HG02588 (cell line): ENCODE results near the gene SPDYA.

Experiments
- ATAC-seq: cut with Tn5 transposase; IDR thresholded peaks from one replicate; pipeline ENCODE4 v1.9.1; 2021; ENCODE audit warnings: mild to moderate bottlenecking, moderate library complexity; ENCODE audit not compliant: unreplicated experiment

The SPDYA gene

DNA sequence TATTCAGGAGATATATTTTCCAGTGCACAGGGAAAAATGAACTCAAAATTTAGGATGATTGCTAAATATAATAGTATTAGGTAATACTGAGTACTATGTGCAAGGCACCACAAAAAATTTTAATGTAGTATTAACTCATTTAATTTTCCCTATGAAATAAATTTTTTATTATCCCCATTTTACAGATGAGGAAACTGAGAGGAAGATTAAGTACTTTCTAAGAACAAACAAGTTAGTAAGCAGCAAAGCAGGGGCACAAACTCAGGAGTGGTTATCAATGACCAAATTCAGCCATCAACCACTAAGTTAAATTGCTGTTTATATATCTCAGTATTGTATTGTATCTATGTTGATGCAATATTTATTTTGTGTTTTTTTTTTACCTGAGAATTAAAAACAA lies 14.2 kb downstream of the SPDYA start:
- no peak for ATAC-seq

DNA sequence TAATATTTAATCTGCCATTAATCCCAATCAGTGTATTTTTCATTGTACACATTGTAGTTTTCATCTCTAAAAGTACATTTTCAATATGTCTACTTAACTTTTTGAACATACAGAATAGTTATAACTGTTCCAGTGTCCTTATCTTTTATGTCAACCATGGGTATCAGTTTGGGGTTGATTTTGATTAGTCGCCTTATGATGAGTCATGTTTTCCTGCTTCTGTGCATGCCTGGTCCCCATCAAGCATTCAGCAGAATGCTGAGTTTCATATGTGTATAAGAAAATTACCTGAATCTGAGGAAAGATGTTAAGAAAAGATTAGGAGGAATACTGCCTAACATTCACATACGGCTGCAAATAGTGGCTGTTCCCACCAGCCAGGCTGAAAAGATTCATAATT lies 17.7 kb downstream of the SPDYA start:
- ATAC-seq = no peak

DNA sequence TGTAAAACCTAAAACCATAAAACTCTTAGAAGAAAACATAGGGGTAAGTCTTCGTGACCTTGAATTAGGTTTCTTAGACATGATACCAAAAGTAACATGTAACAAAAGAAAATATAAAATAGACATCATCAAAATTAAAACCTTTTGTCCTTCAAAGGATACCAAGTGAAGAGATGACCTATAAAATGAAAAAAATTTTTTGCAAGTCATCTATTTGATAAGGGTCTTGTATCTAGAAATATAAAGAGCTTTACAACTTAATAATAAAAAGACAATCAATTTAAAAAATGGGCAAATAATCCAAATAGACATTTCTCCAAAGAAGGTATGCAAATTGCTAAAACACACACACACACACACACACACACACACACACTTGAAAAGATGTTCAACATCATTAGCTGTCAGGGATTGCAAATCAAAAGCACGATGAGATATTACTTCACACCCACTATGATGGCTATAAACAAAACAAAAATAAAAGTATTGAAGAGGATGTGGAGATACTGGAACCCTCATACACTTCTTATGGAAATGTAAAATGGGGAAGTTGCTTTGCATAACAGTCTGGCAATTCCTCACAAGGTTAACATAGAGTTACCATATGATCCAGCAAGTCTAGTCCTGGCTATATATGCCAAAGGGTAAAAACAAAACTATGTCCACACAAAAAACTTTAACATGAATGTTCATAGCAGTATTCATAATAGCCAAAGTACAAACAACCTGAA lies 23.3 kb downstream of the SPDYA start:
- ATAC-seq = no peak

DNA sequence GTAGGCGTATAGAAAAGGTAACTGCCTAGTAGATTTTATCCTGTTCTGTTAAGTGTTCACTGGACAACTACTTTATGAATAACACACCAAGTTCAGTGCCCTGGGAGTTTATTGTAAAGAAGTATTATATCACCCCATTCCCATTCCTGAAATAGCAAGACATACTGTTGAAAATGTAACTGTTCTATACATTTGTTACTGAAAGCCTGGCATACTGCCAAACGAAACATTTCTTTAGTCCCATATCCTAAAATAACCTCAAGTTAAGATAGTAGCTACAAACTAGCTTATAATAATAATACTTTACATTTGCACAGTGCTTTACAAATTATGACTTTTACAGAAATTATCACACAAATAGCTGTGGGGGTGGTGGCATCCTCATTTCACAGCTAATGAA lies 25.1 kb downstream of the SPDYA start:
- no peak for ATAC-seq

DNA sequence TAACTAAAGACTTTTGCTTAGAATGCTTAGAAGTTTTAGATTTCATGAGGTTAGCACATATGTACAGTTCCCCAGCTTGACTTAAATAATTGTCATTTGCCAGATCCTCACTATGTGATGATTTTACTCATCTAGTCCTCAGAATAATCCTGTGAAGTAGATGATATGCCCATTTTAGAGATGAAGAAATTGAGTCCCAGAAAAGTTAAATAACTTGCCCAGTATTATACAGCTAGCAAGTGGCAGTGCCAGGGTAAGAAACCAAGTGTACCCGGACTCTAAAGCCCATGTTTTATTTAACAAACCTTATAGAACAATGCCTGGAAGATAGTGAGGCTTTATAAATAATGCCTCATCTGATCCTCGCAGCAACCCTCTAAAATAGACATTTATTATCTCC lies 28.3 kb downstream of the SPDYA start:
- ATAC-seq = no peak

DNA sequence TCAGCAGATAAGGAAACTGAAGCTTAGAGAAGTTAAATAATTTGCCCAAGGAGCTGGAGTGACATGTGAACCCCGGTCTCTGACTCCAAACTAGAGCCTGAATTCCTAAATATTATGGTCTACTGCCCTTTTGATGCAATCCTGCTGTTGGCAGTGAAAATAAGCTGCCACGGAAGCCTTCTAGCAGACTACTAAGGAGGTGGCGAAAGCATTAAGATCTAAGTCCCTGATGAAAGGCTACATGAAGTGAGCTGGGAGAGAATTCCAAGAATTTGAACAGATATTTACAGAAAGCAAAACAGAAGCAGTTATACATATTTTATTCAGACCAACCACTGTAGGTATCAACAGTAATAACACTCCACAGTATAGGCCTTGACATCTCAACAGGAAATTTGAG lies 31.4 kb downstream of the SPDYA start:
- no peak for ATAC-seq

DNA sequence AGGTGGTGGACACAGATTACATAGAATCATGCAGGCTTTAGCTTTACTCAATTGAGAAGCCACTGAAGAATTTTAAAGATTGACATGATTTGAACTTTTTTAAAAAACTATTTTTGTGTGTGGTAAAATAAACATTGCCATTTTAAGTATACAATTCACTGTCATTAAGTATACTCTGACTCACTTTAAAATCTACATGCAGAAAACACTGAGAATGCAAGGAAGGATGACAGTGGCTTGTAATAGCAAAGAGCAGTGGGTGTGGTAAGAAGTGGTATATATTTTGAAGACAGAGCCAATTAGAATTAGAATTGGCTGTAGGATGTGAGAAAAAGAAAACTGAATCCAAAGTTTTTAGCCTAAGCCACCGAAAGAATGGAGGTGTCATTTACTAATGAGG lies 44.6 kb downstream of the SPDYA start:
- no peak for ATAC-seq

DNA sequence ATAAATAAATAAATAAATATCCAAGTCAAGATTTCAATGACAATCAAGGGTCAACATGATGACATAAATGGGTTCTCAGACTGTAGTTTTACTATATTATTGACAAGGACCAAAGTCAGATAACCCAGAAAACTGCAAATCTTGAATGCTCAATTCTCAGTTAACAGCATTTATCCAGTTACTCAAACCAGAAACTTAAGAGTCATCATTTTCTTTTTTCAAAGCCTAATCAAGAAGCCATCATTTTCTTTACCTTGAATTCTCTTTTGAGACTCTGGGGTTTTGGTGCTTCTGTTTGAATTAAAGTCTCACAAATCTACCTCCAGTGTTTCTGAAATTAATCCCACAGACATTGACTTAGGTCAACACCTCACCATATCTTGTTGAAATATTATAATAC lies 45.3 kb downstream of the SPDYA start:
- no peak for ATAC-seq

DNA sequence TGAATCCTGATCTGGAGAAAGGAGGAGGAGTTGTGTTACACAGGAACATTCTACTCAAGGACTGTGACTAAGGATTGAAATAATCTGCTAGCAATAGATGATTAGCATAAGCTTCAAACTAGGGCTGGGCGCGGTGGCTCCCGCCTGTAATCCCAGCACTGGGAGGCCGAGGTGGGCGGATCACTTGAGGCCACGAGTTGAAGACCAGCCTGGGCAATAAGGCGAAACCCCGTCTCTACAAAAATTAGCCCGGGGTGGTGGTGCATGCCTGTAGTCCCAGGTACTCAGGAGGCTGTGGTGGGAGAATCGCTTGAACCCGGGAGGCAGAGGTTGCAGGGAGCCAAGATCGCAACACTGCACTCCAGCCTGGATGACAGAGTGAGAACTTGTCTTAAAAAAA lies 58.0 kb downstream of the SPDYA start:
- ATAC-seq = no peak

DNA sequence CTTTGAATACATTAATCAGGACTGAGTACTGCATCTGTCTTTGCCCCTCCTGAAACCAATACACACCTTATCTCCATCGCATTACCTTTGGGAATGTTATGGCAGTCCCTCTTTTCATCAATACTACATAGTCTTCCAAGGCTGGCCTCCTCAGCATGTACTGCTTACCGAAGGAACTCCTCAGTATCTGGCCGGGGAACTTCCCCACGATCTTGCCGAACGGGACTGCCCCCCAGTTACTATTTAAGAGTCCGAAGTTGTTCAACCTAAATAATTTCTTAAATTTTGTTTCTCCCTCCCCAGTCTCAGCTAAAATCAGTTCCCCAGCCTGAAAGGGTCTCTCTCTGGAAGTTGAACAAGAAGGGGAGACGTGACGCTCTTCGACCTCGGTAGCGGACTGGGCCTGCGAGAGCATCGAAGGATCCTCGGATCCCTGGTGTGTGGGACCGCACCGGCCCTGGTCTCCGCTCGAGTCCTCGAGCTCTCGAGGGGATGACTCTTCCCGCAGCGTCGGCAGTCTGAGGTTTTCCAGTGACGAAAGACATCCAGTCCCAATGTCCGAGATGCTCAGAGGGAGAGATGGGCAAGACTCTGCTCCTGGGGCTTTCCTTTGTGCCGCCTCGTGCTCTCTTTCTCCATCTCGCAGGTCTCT lies 59.0 kb downstream of the SPDYA start:
- ATAC-seq = peak; percentile 8

DNA sequence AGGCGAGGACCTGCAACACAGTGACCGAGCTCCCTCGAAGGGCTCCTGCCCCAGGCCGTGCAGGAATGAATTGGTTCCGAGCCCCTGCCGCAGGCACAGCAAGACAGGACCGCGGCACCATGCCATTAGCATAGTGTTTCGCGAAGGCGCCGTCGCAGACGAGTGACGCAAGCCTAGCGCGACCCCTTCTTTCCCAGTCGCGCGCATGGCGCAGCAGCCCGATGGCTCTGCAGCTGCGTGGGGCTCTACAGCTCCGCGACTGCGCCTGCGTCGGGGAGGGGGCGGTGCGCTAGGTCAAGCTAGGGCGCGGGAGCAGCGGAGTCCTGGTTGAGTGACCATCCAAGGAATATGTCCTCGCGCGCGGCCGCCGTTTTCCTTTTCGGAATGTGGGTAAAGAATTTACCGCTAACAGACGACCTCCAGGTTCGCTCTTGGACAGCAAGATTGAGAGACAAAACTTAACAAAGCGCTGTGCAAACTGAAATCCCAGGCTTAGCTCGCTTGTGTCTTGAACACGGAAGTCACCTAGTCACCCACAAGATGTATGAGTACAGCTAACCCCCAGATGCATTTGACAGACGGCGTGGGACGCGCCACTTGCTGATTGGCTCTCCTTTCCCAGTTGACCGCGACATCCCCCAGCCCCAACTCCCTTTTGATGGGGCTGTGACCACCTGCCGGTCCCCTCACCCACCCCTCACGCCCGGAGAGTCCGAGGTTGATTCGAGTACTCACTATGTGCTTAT lies 59.7 kb downstream of the SPDYA start, which contains the start of gene TRMT61B:
TRMT61B (minus strand) TSS at position 164 of the 746 bp plus-strand sequence; CDS start at position 132, 32 bp downstream.
- ATAC-seq = peak; percentile 90

DNA sequence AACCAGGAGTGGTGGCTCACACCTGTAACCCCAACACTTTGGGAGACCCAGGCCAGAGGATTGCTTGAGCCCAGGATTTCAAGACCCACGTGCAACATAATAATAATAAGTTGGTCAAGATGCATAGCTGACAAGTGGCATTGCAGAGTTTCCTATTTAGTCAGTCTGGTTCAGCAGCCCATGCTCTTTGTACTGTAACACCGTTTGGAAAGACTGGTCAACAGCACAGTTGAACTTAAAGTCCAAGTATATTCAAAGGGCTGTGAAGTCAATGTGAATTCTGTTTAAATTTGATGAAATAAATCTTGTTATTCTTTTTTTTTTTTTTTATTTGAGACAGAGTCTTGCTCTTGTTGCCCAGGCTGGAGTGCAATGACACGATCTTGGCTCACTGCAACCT lies 61.0 kb downstream of the SPDYA start:
- no peak for ATAC-seq

DNA sequence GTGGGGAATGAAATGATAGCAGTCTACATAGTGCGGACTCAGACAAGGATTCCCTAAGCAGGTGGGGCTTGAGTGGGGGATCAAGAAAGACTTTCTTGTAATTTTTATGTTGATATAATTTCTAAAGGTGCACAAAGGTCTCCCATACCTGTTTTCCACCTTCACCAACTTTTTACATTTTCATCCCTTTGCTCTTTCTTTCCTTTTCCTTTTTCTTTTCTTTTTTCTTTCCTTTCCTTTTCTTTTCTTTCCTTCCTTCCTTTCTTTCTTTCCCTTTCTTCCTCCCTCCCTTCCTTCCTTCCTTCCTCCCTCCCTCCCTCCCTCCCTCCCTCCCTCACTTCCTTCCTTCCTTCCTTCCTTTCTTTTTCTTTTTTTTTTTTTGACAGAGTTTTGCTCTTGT lies 69.6 kb downstream of the SPDYA start:
- ATAC-seq = no peak

DNA sequence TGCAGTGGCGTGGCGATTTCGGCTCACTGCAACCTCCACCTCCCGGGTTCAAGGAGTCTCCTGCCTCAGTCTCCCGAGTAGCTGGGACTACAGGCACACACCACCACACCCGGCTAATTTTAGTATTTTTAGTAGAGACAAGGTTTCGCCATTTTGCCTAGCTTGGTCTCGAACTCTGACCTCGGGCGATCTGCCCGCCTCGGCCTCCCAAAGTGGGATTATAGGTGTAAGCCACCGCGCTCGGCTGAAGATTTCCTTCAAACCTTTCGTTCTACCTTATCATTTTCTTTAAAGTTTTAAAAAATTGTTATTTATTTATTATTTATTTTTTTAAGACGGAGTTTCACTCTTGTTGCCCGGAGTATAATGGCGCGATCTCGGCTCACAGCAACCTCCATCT lies 82.9 kb downstream of the SPDYA start:
- ATAC-seq = no peak

DNA sequence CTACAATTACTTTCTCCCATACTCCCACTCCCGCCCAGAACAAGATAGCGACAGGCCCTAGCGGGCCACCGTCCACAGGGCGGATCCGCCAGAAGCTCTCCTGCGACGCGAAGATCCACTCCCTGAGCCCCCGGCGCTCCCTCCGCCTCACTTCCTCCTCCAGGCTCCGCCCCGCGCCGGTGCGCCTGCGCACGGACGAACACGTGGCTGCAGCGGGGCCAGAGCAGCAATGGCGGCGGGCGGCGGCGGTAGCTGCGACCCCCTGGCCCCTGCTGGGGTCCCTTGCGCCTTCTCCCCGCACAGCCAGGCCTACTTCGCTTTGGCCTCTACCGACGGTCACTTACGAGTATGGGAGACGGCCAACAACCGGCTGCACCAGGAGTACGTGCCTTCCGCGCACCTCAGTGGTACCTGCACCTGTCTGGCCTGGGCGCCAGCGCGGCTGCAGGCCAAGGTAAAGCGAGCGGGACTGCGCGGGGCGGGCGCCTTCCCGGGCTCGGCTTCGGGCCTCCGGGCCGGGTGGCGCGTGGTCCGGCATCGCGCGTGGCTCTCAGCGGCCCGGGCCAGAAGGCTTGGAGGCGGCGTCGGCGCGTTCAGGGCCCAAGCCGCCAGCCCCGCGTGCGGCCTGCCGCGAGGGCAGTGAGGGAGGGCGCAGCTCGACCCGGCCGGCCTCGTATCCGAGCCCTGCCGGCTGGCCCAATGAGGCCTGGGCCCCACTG lies 84.0 kb downstream of the SPDYA start, which contains the start of gene WDR43:
WDR43 (plus strand) TSS at position 198 of the 719 bp plus-strand sequence; CDS start at position 230, 32 bp downstream.
- peak; percentile 91 for ATAC-seq

DNA sequence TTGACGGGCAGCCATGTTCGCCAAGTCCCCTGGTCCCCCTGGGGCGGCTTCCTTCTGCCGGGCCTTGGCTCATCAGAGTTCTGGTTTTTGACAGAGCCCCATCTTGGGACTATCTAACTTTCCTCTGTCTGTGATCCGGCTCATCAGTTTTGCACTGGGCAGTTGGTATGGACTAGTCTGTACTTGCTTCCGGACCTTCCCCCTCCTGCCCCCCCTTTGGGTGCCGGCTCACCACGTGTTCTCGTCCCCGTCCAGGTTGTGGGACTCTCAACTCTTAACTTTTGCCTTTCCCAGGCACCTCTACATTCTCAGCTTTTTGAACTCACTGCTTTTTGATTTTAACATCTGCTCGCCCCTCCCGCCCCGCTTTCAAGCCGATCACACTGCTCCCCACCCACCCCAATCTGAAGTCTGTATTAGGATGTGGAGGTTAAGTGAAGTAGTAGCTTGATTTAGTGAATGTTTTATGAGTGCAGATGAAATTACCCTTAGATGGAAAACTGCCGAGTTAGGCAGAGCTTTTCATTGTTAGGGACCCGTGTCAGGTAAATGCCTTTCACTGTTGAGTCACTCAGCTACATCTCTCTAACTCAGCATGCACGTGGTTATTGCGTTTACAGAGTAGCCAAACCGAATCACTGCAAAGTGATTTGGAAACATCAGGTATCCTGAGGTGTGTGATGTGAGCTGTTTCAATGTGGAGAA lies 84.7 kb downstream of the SPDYA start:
- peak; percentile 17 for ATAC-seq

DNA sequence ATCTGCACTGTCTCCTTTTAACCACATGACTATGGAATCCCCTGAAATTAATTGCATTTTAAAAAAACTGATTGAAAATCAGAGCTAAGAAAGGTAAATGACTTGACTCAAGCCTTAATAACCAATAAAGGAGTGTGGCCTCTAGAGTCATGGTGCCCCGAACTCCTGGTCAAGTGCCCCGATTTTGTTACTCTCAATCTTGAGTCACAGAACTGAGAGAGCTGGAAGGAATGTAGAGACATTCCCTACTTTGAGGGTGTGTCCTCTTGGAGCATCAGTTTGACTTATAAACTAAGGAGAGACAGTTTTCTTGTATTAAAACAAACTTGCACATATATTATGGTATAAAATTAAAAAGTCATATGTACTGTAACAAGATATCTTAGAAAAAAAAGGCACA lies 86.3 kb downstream of the SPDYA start:
- ATAC-seq = no peak

DNA sequence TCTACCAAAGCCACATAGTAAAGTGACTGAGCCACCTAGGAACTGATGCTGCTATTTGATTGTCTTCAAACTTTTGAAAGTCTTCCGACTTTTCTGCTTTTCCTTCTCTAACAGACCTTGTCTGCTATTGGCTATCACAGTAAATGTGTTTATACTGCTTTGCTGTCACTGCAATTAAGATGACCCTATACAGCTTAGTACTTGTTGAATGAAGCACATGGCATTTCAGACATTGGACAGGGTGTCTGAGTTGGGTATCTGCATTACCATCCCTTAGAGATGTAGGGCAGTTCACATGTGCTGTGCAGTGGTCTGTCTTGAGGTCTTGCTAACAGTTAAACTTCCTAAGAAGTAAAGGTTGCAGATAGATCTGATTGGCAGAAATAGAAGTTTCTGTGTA lies 87.4 kb downstream of the SPDYA start:
- no peak for ATAC-seq
